HUES64 (cell line): ENCODE measurements around the gene ITGAX.
A peak's percentile ranks its signal among the peaks of the same experiment; 100 is the strongest.
"Not testable (repeated sequence)": the region's sequence is repeated elsewhere in the genome, so short reads cannot be mapped to it uniquely, and the experiment has no call there.

Source experiments
- H3K27ac ChIP-seq: 2 replicates; pipeline ENCODE4 v1.7.0; 2013; ENCODE audit warnings: low read depth, low read length, inconsistent platforms
- H3K27me3 ChIP-seq: 2 replicates; pipeline ENCODE4 v1.6.1; 2013; ENCODE audit warnings: mild to moderate bottlenecking, low read length; ENCODE audit not compliant: insufficient read depth
- H3K36me3 ChIP-seq: 2 replicates; pipeline ENCODE4 v1.6.1; 2013; ENCODE audit warnings: mild to moderate bottlenecking, low read length; ENCODE audit not compliant: insufficient read depth
- H3K4me1 ChIP-seq: 2 replicates; pipeline ENCODE4 v1.6.1; 2013; ENCODE audit warnings: mild to moderate bottlenecking, low read length, moderate library complexity; ENCODE audit not compliant: insufficient read depth
- H3K4me3 ChIP-seq: 2 replicates; pipeline ENCODE4 v1.5.1; 2013; ENCODE audit warnings: mild to moderate bottlenecking, low read length, moderate library complexity
- H3K9ac ChIP-seq: 2 replicates; pipeline ENCODE4 v1.6.1; 2013; ENCODE audit warnings: mild to moderate bottlenecking, low read depth, low read length
- H3K9me3 ChIP-seq: 2 replicates; pipeline ENCODE4 v1.6.1; 2013; ENCODE audit warnings: low read depth, low read length; ENCODE audit not compliant: insufficient read depth
- whole genome bisulfite sequencing: fragments of 150-250, 120-280 bp; methylation state at CpG from one replicate; pipeline ENCODE4 v1.1.7; 2013; ENCODE audit warnings: missing lambda C conversion rate; 5-methylcytosine and 5-hydroxymethylcytosine counted together

Gene ITGAX

DNA sequence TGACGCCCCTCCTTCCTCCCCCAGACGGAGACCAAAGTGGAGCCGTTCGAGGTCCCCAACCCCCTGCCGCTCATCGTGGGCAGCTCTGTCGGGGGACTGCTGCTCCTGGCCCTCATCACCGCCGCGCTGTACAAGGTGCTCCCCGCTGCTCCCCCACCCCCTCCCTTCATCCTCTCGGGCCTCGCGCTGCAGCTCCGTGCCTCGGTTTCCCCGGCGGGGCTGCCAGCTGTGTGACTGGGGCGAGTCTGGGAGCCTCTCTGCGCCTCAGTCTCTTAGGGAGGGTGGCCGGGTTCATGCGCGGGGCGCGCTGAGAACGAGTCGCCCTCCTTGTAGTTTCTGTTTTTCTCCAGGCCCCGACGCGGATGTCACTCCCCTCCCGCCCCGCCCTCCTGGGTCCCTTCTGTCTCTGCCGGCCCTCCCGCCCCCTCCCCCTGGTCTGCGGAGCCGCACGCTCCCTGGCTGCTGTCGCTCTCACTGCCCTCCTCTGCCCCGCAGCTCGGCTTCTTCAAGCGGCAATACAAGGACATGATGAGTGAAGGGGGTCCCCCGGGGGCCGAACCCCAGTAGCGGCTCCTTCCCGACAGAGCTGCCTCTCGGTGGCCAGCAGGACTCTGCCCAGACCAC, 23.7 kb upstream of the ITGAX start:
- WGBS: 26% methylated on average over 44 of the region's 46 CpGs
- 0 out of 2 replicates have a peak, but pooled peaks cover 5% of the 10 kb centered on the region for H3K9me3 ChIP-seq
- no peaks in the 10 kb centered on the region for H3K36me3 ChIP-seq
- no peaks in the 10 kb centered on the region for H3K4me1 ChIP-seq
- H3K9ac ChIP-seq: no peak overlapping the region
- H3K27me3 ChIP-seq: peaks cover 32% of the 10 kb centered on the region
- no peak overlapping the region for H3K27ac ChIP-seq
- H3K4me3 ChIP-seq: peak overlapping the region; percentile 30; the same call in 1 of the 2 replicates

DNA sequence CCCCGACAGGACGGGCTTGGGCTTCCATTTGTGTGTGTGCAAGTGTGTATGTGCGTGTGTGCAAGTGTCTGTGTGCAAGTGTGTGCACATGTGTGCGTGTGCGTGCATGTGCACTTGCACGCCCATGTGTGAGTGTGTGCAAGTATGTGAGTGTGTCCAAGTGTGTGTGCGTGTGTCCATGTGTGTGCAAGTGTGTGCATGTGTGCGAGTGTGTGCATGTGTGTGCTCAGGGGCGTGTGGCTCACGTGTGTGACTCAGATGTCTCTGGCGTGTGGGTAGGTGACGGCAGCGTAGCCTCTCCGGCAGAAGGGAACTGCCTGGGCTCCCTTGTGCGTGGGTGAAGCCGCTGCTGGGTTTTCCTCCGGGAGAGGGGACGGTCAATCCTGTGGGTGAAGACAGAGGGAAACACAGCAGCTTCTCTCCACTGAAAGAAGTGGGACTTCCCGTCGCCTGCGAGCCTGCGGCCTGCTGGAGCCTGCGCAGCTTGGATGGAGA, 23.1 kb upstream of the ITGAX start:
- peaks cover 32% of the 10 kb centered on the region for H3K27me3 ChIP-seq
- no peak overlapping the region for H3K9ac ChIP-seq
- no peaks in the 10 kb centered on the region for H3K4me1 ChIP-seq
- H3K4me3 ChIP-seq: peak overlapping the region; percentile 30; the same call in 1 of the 2 replicates
- 87% methylated on average over 23 of the region's 23 CpGs for WGBS
- 0 out of 2 replicates have a peak, but pooled peaks cover 5% of the 10 kb centered on the region for H3K9me3 ChIP-seq
- H3K27ac ChIP-seq: no peak overlapping the region
- H3K36me3 ChIP-seq: no peaks in the 10 kb centered on the region

DNA sequence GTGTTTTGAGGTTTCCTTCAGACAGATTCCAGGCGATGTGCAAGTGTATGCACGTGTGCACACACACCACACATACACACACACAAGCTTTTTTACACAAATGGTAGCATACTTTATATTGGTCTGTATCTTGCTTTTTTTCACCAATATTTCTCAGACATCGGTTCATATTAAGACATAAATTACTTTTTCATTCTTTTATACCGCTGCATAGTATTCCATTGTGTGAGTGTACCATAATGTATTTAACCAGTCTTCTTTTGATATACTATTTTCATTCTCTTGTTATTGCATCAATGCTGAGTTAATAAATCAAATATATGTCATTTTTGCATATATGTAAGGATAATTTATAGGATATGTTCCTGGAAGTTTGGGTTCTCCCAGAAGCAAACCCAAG, 22.4 kb upstream of the ITGAX start:
- H3K4me3 ChIP-seq: no peak overlapping the region
- 100% methylated on average over 2 of the region's 4 CpGs for WGBS
- no peaks in the 10 kb centered on the region for H3K4me1 ChIP-seq
- no peak overlapping the region for H3K9ac ChIP-seq
- H3K27me3 ChIP-seq: peaks cover 32% of the 10 kb centered on the region
- H3K36me3 ChIP-seq: no peaks in the 10 kb centered on the region
- H3K27ac ChIP-seq: no peak overlapping the region
- H3K9me3 ChIP-seq: 0 out of 2 replicates have a peak, but pooled peaks cover 5% of the 10 kb centered on the region

DNA sequence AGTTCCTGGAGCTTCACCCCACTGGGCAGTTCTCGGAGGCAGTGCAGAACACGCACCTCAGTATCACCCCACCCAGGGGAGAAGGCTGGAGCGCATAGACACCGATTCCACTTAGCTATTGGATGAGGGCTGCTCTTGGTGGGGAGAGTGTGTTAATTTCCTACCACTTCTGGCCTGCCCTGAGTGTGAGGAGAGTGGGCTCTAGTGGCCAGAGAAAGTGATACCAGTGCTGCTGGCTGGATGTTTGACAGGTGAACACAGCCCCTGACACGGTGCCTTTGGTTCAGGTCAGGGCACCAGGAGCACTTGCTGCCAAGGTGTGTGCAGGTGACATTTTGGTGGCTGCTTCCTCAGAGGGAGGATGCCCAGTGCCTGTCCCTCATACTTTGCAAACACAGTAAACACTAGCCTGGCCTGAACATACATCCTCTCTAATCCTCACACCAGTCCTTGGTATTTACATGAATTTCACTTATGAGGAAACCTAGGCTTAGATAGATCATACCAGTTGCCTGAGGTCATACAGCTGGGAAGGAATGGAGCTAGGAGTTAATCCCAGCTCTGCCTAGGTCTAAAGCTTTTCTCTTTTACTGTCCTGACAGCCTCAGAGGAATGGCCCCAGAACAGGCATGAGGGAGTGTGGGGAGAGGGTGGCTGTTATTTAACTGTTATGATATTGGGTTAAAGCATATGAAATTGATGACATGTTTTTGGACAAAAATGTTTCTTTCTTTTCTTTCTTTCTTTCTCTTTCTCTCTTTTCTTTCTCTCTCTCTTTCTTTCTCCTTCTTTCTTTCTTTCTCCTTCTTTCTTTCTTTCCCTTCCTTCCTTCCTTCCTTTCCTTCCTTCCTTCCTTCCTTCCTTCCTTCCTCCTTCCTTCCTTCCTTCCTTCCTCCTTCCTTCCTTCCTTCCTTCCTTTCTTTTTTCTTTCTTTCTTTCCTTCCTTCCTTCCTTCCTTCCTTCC, 21.0 kb upstream of the ITGAX start:
- Histone ChIP-seq H3K27me3 (peaks cover 32% of the 10 kb centered on the region), H3K9me3 (0 out of 2 replicates have a peak, but pooled peaks cover 5% of the 10 kb centered on the region), H3K27ac (no peak overlapping the region), H3K4me1 (no peaks in the 10 kb centered on the region), H3K36me3 (no peaks in the 10 kb centered on the region), H3K9ac (no peak overlapping the region), H3K4me3 (no peak overlapping the region)
- 42% methylated on average over 5 of the region's 5 CpGs for WGBS

DNA sequence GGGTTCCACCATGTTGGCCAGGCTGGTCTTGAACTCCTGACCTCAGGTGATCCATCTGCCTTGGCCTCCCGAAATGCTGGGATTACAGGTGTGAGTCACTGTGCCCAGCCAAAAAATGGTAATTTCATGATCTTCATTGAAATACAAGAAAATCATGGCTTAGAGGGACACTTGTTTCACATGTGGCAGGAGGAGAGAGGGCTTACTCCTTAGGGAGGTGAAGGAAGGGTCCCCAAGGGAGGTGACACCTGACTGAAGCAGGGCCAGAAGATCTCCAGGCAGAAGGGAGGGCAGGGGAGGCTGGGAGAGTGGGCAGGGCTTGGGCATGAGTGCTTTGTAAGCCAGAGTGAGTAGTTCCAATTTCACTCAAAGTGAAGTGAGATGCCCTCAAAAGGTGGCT, 20.0 kb upstream of the ITGAX start:
- Histone ChIP-seq H3K9ac (no peak overlapping the region), H3K27ac (no peak overlapping the region), H3K27me3 (peaks cover 25% of the 10 kb centered on the region), H3K4me3 (no peak overlapping the region), H3K36me3 (no peaks in the 10 kb centered on the region), H3K9me3 (0 out of 2 replicates have a peak, but pooled peaks cover 5% of the 10 kb centered on the region), H3K4me1 (no peaks in the 10 kb centered on the region)
- 100% methylated on average over 1 of the region's 1 CpG for WGBS

DNA sequence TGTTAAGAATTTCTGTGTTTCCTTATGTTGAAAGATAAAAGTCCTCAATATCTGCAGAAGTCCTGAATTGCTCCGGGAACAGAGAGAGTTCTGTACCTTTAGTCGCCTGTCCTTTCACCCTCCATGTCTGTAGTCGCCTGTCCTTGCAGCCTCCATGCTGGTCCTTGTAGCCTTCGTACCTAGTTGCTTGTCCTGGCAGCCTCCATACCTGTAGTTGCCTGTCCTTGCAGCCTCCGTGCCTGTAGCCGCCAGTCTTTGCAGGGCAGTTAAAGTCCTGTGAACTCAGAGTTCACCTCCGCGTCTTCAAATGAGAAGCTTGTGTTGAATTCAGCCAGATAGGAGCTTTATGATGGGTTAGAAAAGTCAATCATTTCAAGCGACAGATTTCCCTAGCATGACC, 19.5 kb upstream of the ITGAX start:
- Histone ChIP-seq H3K4me3 (no peak overlapping the region), H3K9ac (no peak overlapping the region), H3K27ac (no peak overlapping the region), H3K9me3 (0 out of 2 replicates have a peak, but pooled peaks cover 5% of the 10 kb centered on the region), H3K4me1 (no peaks in the 10 kb centered on the region), H3K36me3 (no peaks in the 10 kb centered on the region), H3K27me3 (peaks cover 20% of the 10 kb centered on the region)
- 91% methylated on average over 9 of the region's 9 CpGs for WGBS

DNA sequence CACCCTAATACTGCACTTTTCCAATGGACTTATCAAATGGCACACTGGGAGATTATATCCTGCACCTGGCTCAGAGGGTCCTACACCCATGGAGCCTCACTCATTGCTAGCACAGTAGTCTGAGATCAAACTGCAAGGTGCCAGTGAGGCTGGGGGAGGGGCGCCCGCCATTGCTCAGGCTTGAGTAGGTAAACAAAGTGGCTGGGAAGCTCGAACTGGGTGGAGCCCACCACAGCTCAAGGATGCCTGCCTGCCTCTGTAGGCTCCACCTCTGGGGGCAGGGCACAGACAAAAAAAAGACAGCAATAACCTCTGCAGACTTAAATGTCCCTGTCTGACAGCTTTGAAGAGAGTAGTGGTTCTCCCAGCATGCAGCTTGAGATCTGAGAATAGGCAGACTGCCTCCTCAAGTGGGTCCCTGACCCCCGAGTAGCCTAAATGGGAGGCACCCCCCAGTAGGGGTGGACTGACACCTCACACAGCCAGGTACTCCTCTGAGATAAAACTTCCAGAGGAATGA, 16.8 kb upstream of the ITGAX start:
- WGBS: 82% methylated on average over 4 of the region's 4 CpGs
- not testable (repeated sequence) for H3K27ac ChIP-seq, H3K27me3 ChIP-seq

DNA sequence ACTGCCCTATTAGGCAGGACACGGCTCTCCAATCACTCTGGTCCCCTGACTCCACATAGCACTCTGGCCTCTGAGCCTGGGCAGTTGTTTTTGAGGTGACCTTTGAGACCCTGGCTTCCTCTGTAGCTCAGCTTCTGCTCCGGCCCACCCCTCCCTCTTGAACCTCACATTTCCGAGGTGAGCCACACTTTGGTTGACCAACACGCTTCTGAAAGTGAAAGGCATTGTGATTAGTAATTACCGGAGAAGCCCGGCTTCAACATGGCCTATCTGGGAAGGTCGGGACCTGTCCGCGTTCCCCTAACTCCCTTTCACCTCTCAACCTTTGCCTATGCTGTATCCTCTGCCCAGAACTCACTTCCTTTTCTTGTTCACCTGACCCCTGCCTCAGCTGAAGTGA, 10.3 kb upstream of the ITGAX start:
- WGBS: 92% methylated on average over 9 of the region's 9 CpGs
- Histone ChIP-seq H3K36me3 (no peaks in the 10 kb centered on the region), H3K4me3 (no peak overlapping the region), H3K27ac (no peak overlapping the region), H3K9me3 (no peaks in the 10 kb centered on the region), H3K27me3 (no peaks in the 10 kb centered on the region), H3K4me1 (no peaks in the 10 kb centered on the region), H3K9ac (no peak overlapping the region)

More for the DNA sequence above, 16.8 kb upstream of the ITGAX start:
- H3K9me3 ChIP-seq, H3K9ac ChIP-seq, H3K4me3 ChIP-seq, H3K4me1 ChIP-seq, H3K36me3 ChIP-seq: not testable (repeated sequence)

DNA sequence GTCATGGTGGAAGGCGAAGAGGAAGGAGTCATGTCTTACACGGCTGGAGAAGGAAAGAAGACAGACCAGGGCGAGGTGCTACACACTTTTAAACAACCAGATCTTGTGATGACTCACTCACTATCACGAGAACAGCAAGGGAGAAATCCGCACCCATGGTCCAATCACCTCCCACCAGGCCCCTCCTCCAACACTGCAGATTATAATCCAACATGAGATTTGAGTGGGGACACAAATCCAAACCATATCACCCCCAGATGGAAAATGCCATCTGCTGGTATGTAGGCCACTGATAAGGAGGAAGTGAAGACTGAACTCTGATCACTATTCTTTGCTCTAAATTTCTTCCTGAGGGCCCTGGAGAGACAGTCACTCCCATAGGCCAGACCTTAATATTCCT, 7.5 kb upstream of the ITGAX start:
- H3K36me3 ChIP-seq: no peaks in the 10 kb centered on the region
- no peak overlapping the region for H3K4me3 ChIP-seq
- no peak overlapping the region for H3K9ac ChIP-seq
- no peaks in the 10 kb centered on the region for H3K27me3 ChIP-seq
- 94% methylated on average over 5 of the region's 5 CpGs for WGBS
- no peaks in the 10 kb centered on the region for H3K4me1 ChIP-seq
- H3K9me3 ChIP-seq: no peaks in the 10 kb centered on the region
- H3K27ac ChIP-seq: no peak overlapping the region

DNA sequence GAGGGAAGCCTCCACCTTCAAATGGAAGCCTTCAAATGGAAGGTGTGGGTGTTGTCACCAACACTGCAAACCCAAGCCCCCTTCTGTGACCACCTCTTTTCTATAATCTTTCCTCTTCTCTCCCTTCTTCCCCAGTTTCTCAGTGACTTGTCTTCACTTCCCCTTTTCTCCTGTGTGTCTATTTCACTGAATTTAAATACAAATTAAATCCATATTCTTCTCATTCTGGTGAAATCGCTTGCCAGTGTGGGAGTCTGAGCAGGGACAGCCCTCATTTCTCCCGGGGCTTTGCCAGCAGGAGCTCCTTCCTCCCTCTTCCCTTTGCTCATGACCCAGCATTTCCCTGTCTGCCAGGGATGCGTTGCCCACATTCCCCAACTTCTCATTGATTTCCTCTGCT, 6.4 kb upstream of the ITGAX start:
- H3K9me3 ChIP-seq: no peaks in the 10 kb centered on the region
- H3K27me3 ChIP-seq: no peaks in the 10 kb centered on the region
- H3K9ac ChIP-seq: no peak overlapping the region
- H3K4me3 ChIP-seq: no peak overlapping the region
- no peak overlapping the region for H3K27ac ChIP-seq
- whole genome bisulfite sequencing: 64% methylated on average over 3 of the region's 3 CpGs
- no peaks in the 10 kb centered on the region for H3K36me3 ChIP-seq
- H3K4me1 ChIP-seq: no peaks in the 10 kb centered on the region
